GM12878 (cell line): ENCODE results near the gene SLC2A4RG. TPM values are rescaled to one million over a fixed set of nuclear protein-coding genes. Genes with fewer than 3 reads are reported as not detected.

ENCODE experiments used
- ATAC-seq: fragments of 200-7000 bp; cut with Tn5 transposase; 3 replicates; pipeline ENCODE4 v1.9.1; 2020; ENCODE audit warnings: mild to moderate bottlenecking, moderate library complexity
- BruUV-seq: library from RNA; stranded (reverse); fragments of 400-500 nt; replicated peaks from 2 replicates; lab custom pipeline; 2021; lab: Mats Ljungman, UMichigan
- CTCF ChIA-PET: fragments of 300-600 bp; sonication (Branson Sonifier 250); formaldehyde crosslinking; extraction: SDS; loops from one replicate; lab custom pipeline; 2021; ENCODE audit warnings: inconsistent platforms; lab: Yijun Ruan, JAX
- POLR2A ChIA-PET: fragments of 350-600 bp; formaldehyde crosslinking; extraction: SDS; loops from one replicate; lab custom pipeline; 2021; ENCODE audit warnings: inconsistent platforms; lab: Charles Lee
- RAD21 ChIA-PET: fragments of 300-600 bp; sonication (Branson Sonifier 250); formaldehyde crosslinking; loops from one replicate; lab custom pipeline; 2023; ENCODE audit warnings: antibody characterized with exemption; ENCODE audit not compliant: unreplicated experiment; lab: Charles Lee
- SMC1A ChIA-PET: fragments of 300-600 bp; sonication (Branson Sonifier 250); formaldehyde crosslinking; loops from one replicate; lab custom pipeline; 2023; ENCODE audit not compliant: unreplicated experiment, uncharacterized antibody; lab: Charles Lee
- DNase-seq: peaks from one replicate; pipeline ENCODE4 v3.0.0-alpha.2; 2011; ENCODE audit warnings: low read depth, low spot score
- FAIRE-seq: peaks from 3 replicates; lab custom pipeline; 2011; peaks lifted over from hg19 to GRCh38; lab: Jason Lieb, UNC
- H2AFZ ChIP-seq: 2 replicates; pipeline ENCODE4 v1.6.0; 2011; ENCODE audit warnings: low read depth, low read length, control low read depth; ENCODE audit not compliant: control insufficient read depth
- H3K27ac ChIP-seq: 2 replicates; pipeline ENCODE4 v1.5.1; 2011; ENCODE audit warnings: control low read depth; ENCODE audit not compliant: control insufficient read depth, insufficient read depth
- H3K27me3 ChIP-seq, 2 experiments: replicated peaks in 1 of 2; 2 replicates each; pipeline versions ENCODE4 v1.6.0 to v1.6.1; 2011; ENCODE audit warnings: low read length in 1 of 2; ENCODE audit not compliant: control insufficient read depth in 2 of 2, insufficient read depth in 2 of 2
- H3K36me3 ChIP-seq, 2 experiments: 2 replicates each; pipeline ENCODE4 v1.5.1; 2011; ENCODE audit warnings: low read length in 1 of 2; ENCODE audit not compliant: control insufficient read depth in 2 of 2, insufficient read depth in 2 of 2
- H3K4me1 ChIP-seq: 2 replicates; pipeline ENCODE4 v1.6.1; 2011; ENCODE audit warnings: mild to moderate bottlenecking, low read length, moderate library complexity, mixed read lengths; ENCODE audit not compliant: control insufficient read depth, insufficient read depth
- H3K4me2 ChIP-seq: 2 replicates; pipeline ENCODE4 v1.6.0; 2011; ENCODE audit warnings: control low read depth; ENCODE audit not compliant: control insufficient read depth, insufficient read depth
- H3K4me3 ChIP-seq: fragments of 200-600 bp; sonication (generic); 2 replicates; pipeline ENCODE4 v1.5.1; 2016
- H3K79me2 ChIP-seq: 2 replicates; pipeline ENCODE4 v1.6.0; 2011; ENCODE audit warnings: low read length; ENCODE audit not compliant: control insufficient read depth, insufficient read depth
- H3K9ac ChIP-seq: 2 replicates; pipeline ENCODE4 v1.8.0; 2011; ENCODE audit warnings: low read length, control low read depth, mixed read lengths; ENCODE audit not compliant: control insufficient read depth, insufficient read depth
- H3K9me3 ChIP-seq: replicated peaks from 3 replicates; pipeline ENCODE4 v1.5.1; 2011; ENCODE audit warnings: mild to moderate bottlenecking, low read length; ENCODE audit not compliant: control insufficient read depth, insufficient read depth
- H4K20me1 ChIP-seq: 2 replicates; pipeline ENCODE4 v1.6.0; 2011; ENCODE audit not compliant: control insufficient read depth, insufficient read depth
- DPF2 ChIP-seq: fragments of 450-650 bp; IDR thresholded peaks from 2 replicates; pipeline ENCODE4 v1.6.1; 2017; ENCODE audit warnings: mild to moderate bottlenecking
- HSF1 ChIP-seq: fragments of 150-350 bp; IDR thresholded peaks from 2 replicates; pipeline ENCODE4 v1.6.1; 2014; ENCODE audit warnings: mild to moderate bottlenecking, low read depth, low read length
- NR2C2 ChIP-seq: IDR thresholded peaks from 2 replicates; pipeline ENCODE4 v1.6.1; 2011; ENCODE audit warnings: borderline replicate concordance, low read depth; ENCODE audit not compliant: control insufficient read depth, insufficient read length
- POLR2AphosphoS2 ChIP-seq: IDR thresholded peaks from 2 replicates; pipeline ENCODE4 v1.6.1; 2011; ENCODE audit warnings: low read depth, mild to moderate bottlenecking, low read length, improper control_type of control experiment, moderate library complexity
- RELA ChIP-seq: fragments of 450-650 bp; IDR thresholded peaks from 2 replicates; pipeline ENCODE4 v1.8.0; 2014; ENCODE audit warnings: borderline replicate concordance; ENCODE audit not compliant: partially characterized antibody
- STAT1 ChIP-seq: fragments of 450-650 bp; conservative IDR thresholded peaks from 2 replicates; pipeline ENCODE4 v1.6.1; 2014; ENCODE audit warnings: antibody characterized with exemption, mild to moderate bottlenecking
- SUZ12 ChIP-seq: fragments of 200-600 bp; sonication (generic); IDR thresholded peaks from one replicate; pipeline ENCODE4 v1.6.1; 2018; ENCODE audit warnings: antibody characterized with exemption, mild to moderate bottlenecking; ENCODE audit not compliant: unreplicated experiment
- TARDBP ChIP-seq: IDR thresholded peaks from 2 replicates; pipeline ENCODE4 v1.6.1; 2016; ENCODE audit warnings: borderline replicate concordance
- TCF3 ChIP-seq: IDR thresholded peaks from 2 replicates; pipeline ENCODE4 v1.6.1; 2012; ENCODE audit warnings: low read depth, mild to moderate bottlenecking, low read length, borderline replicate concordance; ENCODE audit not compliant: insufficient read depth
- USF2 ChIP-seq: IDR thresholded peaks from 2 replicates; pipeline ENCODE4 v1.6.1; 2011; ENCODE audit warnings: low read depth, low read length, improper control_type of control experiment, borderline replicate concordance
- YBX1 ChIP-seq: fragments of 450-650 bp; IDR thresholded peaks from 2 replicates; pipeline ENCODE4 v1.6.1; 2016; ENCODE audit warnings: antibody characterized with exemption
- ZNF207 ChIP-seq: fragments of 450-650 bp; IDR thresholded peaks from 2 replicates; pipeline ENCODE4 v1.6.1; 2014; ENCODE audit warnings: antibody characterized with exemption, mild to moderate bottlenecking, borderline replicate concordance
- WGBS: methylation state at CpG from one replicate; pipeline ENCODE4 v1.1.6; 2016; ENCODE audit warnings: low lambda C conversion rate; ENCODE audit not compliant: insufficient replicate concordance, insufficient coverage; ENCODE audit errors: missing lambda C conversion rate; 5-methylcytosine and 5-hydroxymethylcytosine counted together
- in situ Hi-C: fragments of 300-500 bp; cut with MboI; formaldehyde crosslinking; loops from 9 replicates; pipeline ENCODE4 v1.14.3; 2018; ENCODE audit warnings: mixed read lengths
- intact Hi-C: fragments of 100-400 bp; cut with micrococcal nuclease; formaldehyde crosslinking; loops from one replicate; pipeline ENCODE4 v1.14.2; 2022; ENCODE audit not compliant: unreplicated experiment
- polyA plus RNA-seq, 11 experiments: library from polyadenylated mRNA; depleted of rRNA in 4 of 11; unstranded in 6 of 11; stranded (reverse) in 5 of 11; fragments of >200 nt; fragmentation: Nextera tagmentation in 4 of 11; fragmentation: Illumina TruSeq in 1 of 11; extraction: Ambion mirVana in 4 of 11; extraction: Trizol in 1 of 11; gene quantifications; 1 replicate in 1 of 11; 2 replicates in 10 of 11; pipeline versions ENCODE4 v1.2.1 to v1.2.3, GENCODE V29; 2011 to 2016; ENCODE audit warnings: inconsistent platforms in 2 of 11, missing spikeins in 2 of 11, low read depth in 1 of 11
- total RNA-seq, 4 experiments: library from RNA; depleted of rRNA in 3 of 4; stranded (reverse); fragments of >200 nt in 3 of 4; fragmentation: Illumina TruSeq in 1 of 4; extraction: Trizol in 1 of 4; gene quantifications; 2 replicates each; pipeline versions ENCODE4 v1.2.1 to v1.2.3, GENCODE V29; 2013 to 2021

Gene SLC2A4RG
- total and polyA plus RNA-seq, 10 of the 15 experiments (the other 5 are each of a cell fraction or from before 2014, with no cell fraction given) = 0.34 to 65.9 (median 13.3) TPM

GRCh38 chr20:63778857-63779256, 39.3 kb downstream of the SLC2A4RG start:
- peaks cover 8% of the 10 kb centered on the region for H3K4me1 ChIP-seq
- H3K79me2 ChIP-seq = no peaks in the 10 kb centered on the region
- no peak overlapping the region for H3K9ac ChIP-seq
- 60% methylated on average over 9 of the region's 9 CpGs for WGBS
- intact Hi-C loops (no loop called here), in situ Hi-C loops (no loop called here)
- DNase-seq (no peak), FAIRE-seq (no peak), ATAC-seq (no peak)
- no peak overlapping the region for H3K4me2 ChIP-seq
- H3K9me3 ChIP-seq = peaks cover 7% of the 10 kb centered on the region; the same call in 1 of the 3 replicates
- TF ChIP-seq HSF1 (no peak), DPF2 (no peak), TARDBP (no peak), SUZ12 (no peak), STAT1 (no peak), TCF3 (no peak), NR2C2 (no peak), POLR2AphosphoS2 (no peak), YBX1 (no peak), ZNF207 (no peak), USF2 (no peak), RELA (no peak)
- no peaks in the 10 kb centered on the region for H3K36me3 ChIP-seq
- ChIA-PET SMC1A (no interaction called here), CTCF (no interaction called here), POLR2A (interaction anchor here (0.5 kb wide), 1 partner anchor 21 kb away, joined by 3 read pairs; no protein-coding TSS in a partner anchor), RAD21 (no interaction called here)
- no peaks in the 10 kb centered on the region for H3K27me3 ChIP-seq
- H2AFZ ChIP-seq = no peak overlapping the region
- no peak overlapping the region for H3K4me3 ChIP-seq
- BruUV-seq = no TSS peak
- H4K20me1 ChIP-seq = no peaks in the 10 kb centered on the region
- no peak overlapping the region for H3K27ac ChIP-seq
